ENCODE data around the gene ERVW-1. TPM values are rescaled to one million over a fixed set of nuclear protein-coding genes. Genes with fewer than 3 reads are reported as not detected.
"Not testable (repeated sequence)": the region's sequence is repeated elsewhere in the genome, so short reads cannot be mapped to it uniquely, and the experiment has no call there.

The ERVW-1 gene, protein sequence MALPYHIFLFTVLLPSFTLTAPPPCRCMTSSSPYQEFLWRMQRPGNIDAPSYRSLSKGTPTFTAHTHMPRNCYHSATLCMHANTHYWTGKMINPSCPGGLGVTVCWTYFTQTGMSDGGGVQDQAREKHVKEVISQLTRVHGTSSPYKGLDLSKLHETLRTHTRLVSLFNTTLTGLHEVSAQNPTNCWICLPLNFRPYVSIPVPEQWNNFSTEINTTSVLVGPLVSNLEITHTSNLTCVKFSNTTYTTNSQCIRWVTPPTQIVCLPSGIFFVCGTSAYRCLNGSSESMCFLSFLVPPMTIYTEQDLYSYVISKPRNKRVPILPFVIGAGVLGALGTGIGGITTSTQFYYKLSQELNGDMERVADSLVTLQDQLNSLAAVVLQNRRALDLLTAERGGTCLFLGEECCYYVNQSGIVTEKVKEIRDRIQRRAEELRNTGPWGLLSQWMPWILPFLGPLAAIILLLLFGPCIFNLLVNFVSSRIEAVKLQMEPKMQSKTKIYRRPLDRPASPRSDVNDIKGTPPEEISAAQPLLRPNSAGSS
- total RNA-seq: under 1 TPM in 1 of 6 donors, not detected in 5; 0.20 TPM

DNA sequence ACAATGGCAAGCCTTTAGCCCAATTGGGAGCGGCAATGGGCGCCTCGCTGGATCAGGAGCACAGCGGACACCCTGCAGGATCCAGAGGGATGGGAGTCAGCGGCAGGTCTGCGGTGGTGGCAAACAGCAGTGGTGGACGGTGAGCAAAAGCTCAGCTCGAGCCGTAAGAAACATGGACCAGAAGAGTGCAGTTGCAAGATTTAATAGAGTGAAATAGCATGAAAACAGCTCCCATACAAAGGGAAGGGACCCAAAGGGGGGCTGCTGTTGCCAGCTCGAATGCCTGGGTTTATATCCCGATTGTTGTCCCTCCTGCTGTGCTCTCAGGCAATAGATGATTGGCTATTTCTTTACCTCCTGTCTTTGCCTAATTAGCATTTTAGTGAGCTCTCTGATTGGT, at the start of gene ERVW-1:
TSS of gene ERVW-1 (minus strand) at position 266 of the 400 bp plus-strand sequence. CDS start 7,565 bp downstream, outside the sequence.
- peaks cover 0 to 15% (median 3%) of the 10 kb centered on the region in 4 donors for H3K36me3 ChIP-seq
- not testable (repeated sequence) for ATAC-seq (ENCODE audit: low FRiP score in 2 of 2); H3K4me3 ChIP-seq; H3K27me3 ChIP-seq; H3K4me1 ChIP-seq; H3K9me3 ChIP-seq; H3K27ac ChIP-seq
- WGBS, 2 donors: 95 to 97% methylated on average over 11 of the region's 11 CpGs
- DNase-seq: peak in 1 of 2 donors; percentile 34

DNA sequence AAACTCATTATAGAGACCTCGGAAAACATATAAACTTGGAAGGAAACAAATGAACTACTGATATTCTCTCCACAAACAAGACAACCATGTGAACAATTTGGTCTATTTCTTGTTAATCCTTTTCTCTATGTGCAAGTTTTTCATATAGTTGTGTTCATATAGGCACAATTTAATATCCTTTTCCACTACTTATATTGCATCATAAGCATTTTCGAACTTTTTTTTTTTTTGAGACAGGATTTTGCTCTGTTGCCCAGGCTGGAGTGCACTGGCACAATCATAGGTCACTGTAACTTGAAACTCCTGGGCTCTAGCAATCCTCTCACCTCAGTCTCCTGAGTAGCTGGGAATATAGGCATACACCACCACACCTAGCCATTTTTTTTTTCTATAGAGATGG, 45.4 kb upstream of the ERVW-1 start:
- ATAC-seq (ENCODE audit: low FRiP score in 2 of 2) (no peak), DNase-seq (no peak)
- Histone ChIP-seq H3K27ac (no peak overlapping the region), H3K9me3 (no peaks in the 10 kb centered on the region), H3K27me3 (no peaks in the 10 kb centered on the region), H3K36me3 (peaks cover 0 to 18% (median 2%) of the 10 kb centered on the region in 4 donors), H3K4me3 (no peak overlapping the region), H3K4me1 (peaks cover 6 to 17% (median 12%) of the 10 kb centered on the region in 4 donors)
- no peak for TF ChIP-seq POLR2A (IDR thresholded peaks at IDR 0.05)
- TF ChIP-seq POLR2AphosphoS5 (IDR thresholded peaks at IDR 0.05): no peak
- no peak for TF ChIP-seq EP300 (IDR thresholded peaks at IDR 0.05)
- TF ChIP-seq, protein P1, sequence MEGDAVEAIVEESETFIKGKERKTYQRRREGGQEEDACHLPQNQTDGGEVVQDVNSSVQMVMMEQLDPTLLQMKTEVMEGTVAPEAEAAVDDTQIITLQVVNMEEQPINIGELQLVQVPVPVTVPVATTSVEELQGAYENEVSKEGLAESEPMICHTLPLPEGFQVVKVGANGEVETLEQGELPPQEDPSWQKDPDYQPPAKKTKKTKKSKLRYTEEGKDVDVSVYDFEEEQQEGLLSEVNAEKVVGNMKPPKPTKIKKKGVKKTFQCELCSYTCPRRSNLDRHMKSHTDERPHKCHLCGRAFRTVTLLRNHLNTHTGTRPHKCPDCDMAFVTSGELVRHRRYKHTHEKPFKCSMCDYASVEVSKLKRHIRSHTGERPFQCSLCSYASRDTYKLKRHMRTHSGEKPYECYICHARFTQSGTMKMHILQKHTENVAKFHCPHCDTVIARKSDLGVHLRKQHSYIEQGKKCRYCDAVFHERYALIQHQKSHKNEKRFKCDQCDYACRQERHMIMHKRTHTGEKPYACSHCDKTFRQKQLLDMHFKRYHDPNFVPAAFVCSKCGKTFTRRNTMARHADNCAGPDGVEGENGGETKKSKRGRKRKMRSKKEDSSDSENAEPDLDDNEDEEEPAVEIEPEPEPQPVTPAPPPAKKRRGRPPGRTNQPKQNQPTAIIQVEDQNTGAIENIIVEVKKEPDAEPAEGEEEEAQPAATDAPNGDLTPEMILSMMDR (IDR thresholded peaks at IDR 0.05): no peak
- WGBS, 2 donors: 80 to 84% methylated on average over 2 of the region's 2 CpGs

- Histone ChIP-seq H3K36me3 (peaks cover 0 to 42% (median 9%) of the 10 kb centered on the region in 4 donors), H3K27ac (no peak overlapping the region), H3K4me1 (no peaks in the 10 kb centered on the region), H3K27me3 (no peaks in the 10 kb centered on the region), H3K4me3 (no peak overlapping the region), H3K9me3 (no peaks in the 10 kb centered on the region)
- no peak for ATAC-seq (ENCODE audit: low FRiP score in 2 of 2)
- TF ChIP-seq POLR2AphosphoS5 (IDR thresholded peaks at IDR 0.05): no peak
- TF ChIP-seq, protein P1 (IDR thresholded peaks at IDR 0.05): no peak
- TF ChIP-seq EP300 (IDR thresholded peaks at IDR 0.05): no peak
- no peak for TF ChIP-seq POLR2A (IDR thresholded peaks at IDR 0.05)
- WGBS, 2 donors: 76 to 79% methylated on average over 1 of the region's 1 CpG
- no peak for DNase-seq
These were observed 42.3 kb upstream of the ERVW-1 start for GRCh38 chr7:92520024-92520423.

DNA sequence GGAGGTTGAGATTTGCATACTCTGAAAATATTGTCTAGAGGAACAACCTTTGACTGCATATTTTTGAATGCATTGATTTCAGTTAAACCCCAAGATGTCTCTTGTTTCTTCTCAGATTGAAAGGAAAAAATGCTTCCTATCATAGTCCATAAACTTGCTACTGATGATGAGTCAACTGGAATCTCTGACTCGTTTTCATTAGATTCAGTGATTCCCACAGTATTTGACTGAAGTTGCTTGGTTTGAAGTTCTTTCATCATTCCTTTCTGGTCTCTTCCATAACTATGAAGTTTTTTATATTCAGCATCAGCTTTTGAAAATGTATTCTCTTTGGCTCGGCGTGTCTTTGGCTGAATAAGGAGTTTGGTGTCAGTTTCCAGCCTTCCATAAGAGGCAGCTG, 39.9 kb upstream of the ERVW-1 start:
- DNase-seq (no peak), ATAC-seq (ENCODE audit: low FRiP score in 2 of 2) (no peak)
- 83 to 96% methylated on average over 3 of the region's 3 CpGs for WGBS, 2 donors
- no peak for TF ChIP-seq EP300 (IDR thresholded peaks at IDR 0.05)
- TF ChIP-seq, protein P1 (IDR thresholded peaks at IDR 0.05): no peak
- TF ChIP-seq POLR2A (IDR thresholded peaks at IDR 0.05): no peak
- no peak for TF ChIP-seq POLR2AphosphoS5 (IDR thresholded peaks at IDR 0.05)
- Histone ChIP-seq H3K36me3 (peaks cover 0 to 52% (median 9%) of the 10 kb centered on the region in 4 donors), H3K4me3 (no peak overlapping the region), H3K9me3 (no peaks in the 10 kb centered on the region), H3K27me3 (no peaks in the 10 kb centered on the region), H3K27ac (no peak overlapping the region), H3K4me1 (no peaks in the 10 kb centered on the region)

- H3K36me3 ChIP-seq: peaks cover 0 to 64% (median 11%) of the 10 kb centered on the region in 4 donors
- DNase-seq: no peak
These were observed 35.6 kb upstream of the ERVW-1 start for GRCh38 chr7:92513167-92513902.

More at GRCh38 chr7:92513167-92513902, 35.6 kb upstream of the ERVW-1 start:
- no peak overlapping the region for H3K4me3 ChIP-seq
- ATAC-seq (ENCODE audit: low FRiP score in 2 of 2): no peak
- 63% methylated on average over 3 of the region's 3 CpGs for WGBS, 2 donors
- no peak overlapping the region for H3K27ac ChIP-seq
- TF ChIP-seq, protein P1 (IDR thresholded peaks at IDR 0.05): no peak
- no peak for TF ChIP-seq POLR2AphosphoS5 (IDR thresholded peaks at IDR 0.05)
- no peak for TF ChIP-seq POLR2A (IDR thresholded peaks at IDR 0.05)
- H3K9me3 ChIP-seq: no peaks in the 10 kb centered on the region
- H3K27me3 ChIP-seq: no peaks in the 10 kb centered on the region
- H3K4me1 ChIP-seq: no peaks in the 10 kb centered on the region

Measured in upper lobe of left lung (tissue), 6 donors.